ENCODE results near the gene GPRC5C.

The GPRC5C gene

DNA sequence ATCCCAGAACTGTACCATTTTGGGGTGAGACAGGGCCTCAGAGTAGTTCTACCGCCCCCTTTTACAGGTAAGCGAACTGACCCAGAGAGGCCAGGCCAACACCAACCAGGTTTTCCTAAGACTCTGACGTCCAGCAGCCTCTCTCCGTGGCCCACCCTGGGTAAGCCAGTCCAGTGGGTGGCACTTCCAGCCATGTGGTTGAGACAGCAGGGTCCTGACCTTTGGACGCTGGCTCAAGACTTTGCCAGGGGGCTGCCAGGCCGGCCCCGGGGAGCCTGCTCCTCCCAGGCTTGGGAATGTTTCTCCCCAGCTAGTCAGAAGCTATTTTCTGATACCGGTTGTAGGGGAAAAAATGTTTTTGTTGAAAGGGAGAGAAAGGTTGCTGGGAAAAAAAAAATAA lies 16.9 kb downstream of the GPRC5C start:
- Histone ChIP-seq H3K4me1 (peaks cover 3 to 98% (median 92%) of the 10 kb centered on the region in 4 donors), H3K36me3 (peaks cover 0 to 28% (median 0%) of the 10 kb centered on the region in 3 donors), H3K9me3 (no peaks in the 10 kb centered on the region), H3K27me3 (no peaks in the 10 kb centered on the region), H3K27ac (peak overlapping the region; percentile 85 to 89), H3K4me3 (no peak overlapping the region)
- peak in 1 of 2 donors; percentile 92 for DNase-seq
- TF ChIP-seq CTCF (IDR thresholded peaks at IDR 0.05): no peak
- intact Hi-C loops (cut with DNase I; ENCODE audit: low total_unique reads): loop anchor here (5.0 kb wide), 1 partner anchor 236 kb away; the partner anchor contains the start of gene TTYH2

GRCh38 chr17:74449306-74449705 lies 17.4 kb downstream of the GPRC5C start:
- no peak for DNase-seq
- no peak for TF ChIP-seq CTCF (IDR thresholded peaks at IDR 0.05)
- H3K36me3 ChIP-seq: peaks cover 0 to 28% (median 0%) of the 10 kb centered on the region in 3 donors
- no peaks in the 10 kb centered on the region for H3K9me3 ChIP-seq
- peak overlapping the region; percentile 85 to 89 for H3K27ac ChIP-seq
- peaks cover 0 to 95% (median 89%) of the 10 kb centered on the region in 4 donors for H3K4me1 ChIP-seq
- H3K27me3 ChIP-seq: no peaks in the 10 kb centered on the region
- no peak overlapping the region for H3K4me3 ChIP-seq
- intact Hi-C loops (cut with DNase I; ENCODE audit: low total_unique reads): loop anchor here (5.0 kb wide), 1 partner anchor 237 kb away; the partner anchor contains the start of gene TTYH2

DNA sequence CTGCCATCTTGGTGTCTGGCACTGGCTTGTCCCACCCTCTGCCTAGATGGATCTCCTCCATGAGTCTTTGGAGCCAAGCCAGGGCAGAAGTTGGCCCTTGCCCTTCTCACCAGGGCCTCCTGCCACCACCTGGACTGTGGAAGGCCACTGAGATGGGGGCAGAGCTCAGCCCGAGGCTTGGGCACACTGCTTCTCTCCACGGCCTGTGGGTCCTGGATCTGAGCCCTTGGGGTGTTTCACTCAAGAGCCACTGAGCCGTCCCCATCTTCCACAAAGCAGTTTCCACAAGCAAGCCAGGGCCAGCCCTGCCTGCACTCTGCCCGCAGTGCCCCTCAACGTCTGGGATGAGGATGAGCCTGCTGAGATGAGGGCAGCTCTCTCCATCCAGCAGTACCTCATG lies 17.9 kb downstream of the GPRC5C start:
- Histone ChIP-seq H3K36me3 (peaks cover 0 to 24% (median 0%) of the 10 kb centered on the region in 3 donors), H3K4me3 (no peak overlapping the region), H3K9me3 (no peaks in the 10 kb centered on the region), H3K27me3 (no peaks in the 10 kb centered on the region), H3K27ac (peak overlapping the region; percentile 85 to 89), H3K4me1 (peaks cover 0 to 95% (median 89%) of the 10 kb centered on the region in 4 donors)
- no peak for DNase-seq
- no peak for TF ChIP-seq CTCF (IDR thresholded peaks at IDR 0.05)
- intact Hi-C loops (cut with DNase I; ENCODE audit: low total_unique reads): loop anchor here (5.0 kb wide), 1 partner anchor 237 kb away; the partner anchor contains the start of gene TTYH2

DNA sequence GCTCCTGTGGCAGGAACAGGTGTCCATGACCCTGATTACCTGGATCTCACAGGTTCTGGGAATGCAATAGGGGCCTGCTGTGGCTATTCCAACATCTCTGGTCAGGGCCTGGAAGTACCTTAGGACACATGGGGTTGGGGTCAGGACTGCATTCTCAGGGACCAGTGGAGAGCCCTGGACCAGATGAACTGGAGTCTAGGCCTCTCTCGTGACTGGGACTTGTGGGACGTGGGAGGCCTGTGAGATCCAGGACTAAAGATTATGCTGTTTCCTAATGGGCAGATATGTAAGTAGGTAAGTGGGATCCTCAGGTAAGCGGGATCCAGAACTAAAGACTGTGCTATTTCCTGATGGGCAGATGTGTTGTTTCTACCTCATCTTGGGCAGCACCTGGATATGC lies 18.3 kb downstream of the GPRC5C start:
- DNase-seq: no peak
- no peak overlapping the region for H3K4me3 ChIP-seq

GRCh38 chr17:74450925-74451403 lies 19.1 kb downstream of the GPRC5C start:
- no peak for TF ChIP-seq CTCF (IDR thresholded peaks at IDR 0.05)
- peak overlapping the region; percentile 85 to 89 for H3K27ac ChIP-seq
- intact Hi-C loops (cut with DNase I; ENCODE audit: low total_unique reads): no loop called here
- H3K9me3 ChIP-seq: no peaks in the 10 kb centered on the region
- H3K4me1 ChIP-seq: peaks cover 0 to 89% (median 82%) of the 10 kb centered on the region in 4 donors
- H3K36me3 ChIP-seq: peaks cover 0 to 14% (median 0%) of the 10 kb centered on the region in 3 donors
- DNase-seq: no peak
- no peak overlapping the region for H3K4me3 ChIP-seq
- H3K27me3 ChIP-seq: no peaks in the 10 kb centered on the region

More for the DNA sequence above, 18.3 kb downstream of the GPRC5C start:
- no peaks in the 10 kb centered on the region for H3K9me3 ChIP-seq
- peaks cover 0 to 19% (median 0%) of the 10 kb centered on the region in 3 donors for H3K36me3 ChIP-seq
- peaks cover 0 to 95% (median 89%) of the 10 kb centered on the region in 4 donors for H3K4me1 ChIP-seq
- TF ChIP-seq CTCF (IDR thresholded peaks at IDR 0.05): no peak
- intact Hi-C loops (cut with DNase I; ENCODE audit: low total_unique reads): no loop called here
- peak overlapping the region; percentile 85 to 89 for H3K27ac ChIP-seq
- no peaks in the 10 kb centered on the region for H3K27me3 ChIP-seq
